GM23338 (cell line): ENCODE measurements around the gene RAB4A. TPM values are rescaled to one million over a fixed set of nuclear protein-coding genes. Genes with fewer than 3 reads are reported as not detected.

Experiments
- ATAC-seq: fragments of 200-7000 bp; cut with Tn5 transposase; 3 replicates; pipeline ENCODE4 v1.9.1; 2020
- DNase-seq: peaks from one replicate; pipeline ENCODE4 v3.0.0-alpha.2; 2015; ENCODE audit warnings: low spot score
- H2AFZ ChIP-seq: fragments of 200-600 bp; sonication (generic); 2 replicates; pipeline ENCODE4 v1.8.0; 2016; ENCODE audit warnings: antibody characterized with exemption, mild to moderate bottlenecking, moderate library complexity
- H3F3A ChIP-seq: fragments of 200-600 bp; sonication (generic); replicated peaks from 2 replicates; pipeline ENCODE4 v1.8.0; 2017; ENCODE audit warnings: antibody characterized with exemption, mixed run types, low read depth
- H3K27ac ChIP-seq: fragments of 200-600 bp; sonication (generic); 2 replicates; pipeline ENCODE4 v1.6.1; 2016; ENCODE audit warnings: low read depth
- H3K27me3 ChIP-seq: fragments of 200-600 bp; sonication (generic); 2 replicates; pipeline ENCODE4 v1.8.0; 2016; ENCODE audit warnings: mild to moderate bottlenecking, mixed run types, moderate library complexity; ENCODE audit not compliant: insufficient read depth
- H3K36me3 ChIP-seq: fragments of 200-600 bp; sonication (generic); 2 replicates; pipeline ENCODE4 v1.8.0; 2016; ENCODE audit warnings: mild to moderate bottlenecking; ENCODE audit not compliant: insufficient read depth
- H3K4me1 ChIP-seq: fragments of 200-600 bp; sonication (generic); 2 replicates; pipeline ENCODE4 v1.8.0; 2016; ENCODE audit warnings: mild to moderate bottlenecking, moderate library complexity; ENCODE audit not compliant: insufficient read depth
- H3K4me2 ChIP-seq: fragments of 200-600 bp; sonication (generic); 2 replicates; pipeline ENCODE4 v1.7.1; 2017; ENCODE audit warnings: mixed run types
- H3K4me3 ChIP-seq: fragments of 200-600 bp; sonication (generic); 2 replicates; pipeline ENCODE4 v1.6.1; 2016; ENCODE audit warnings: mixed run types
- H3K79me2 ChIP-seq: fragments of 200-600 bp; sonication (generic); replicated peaks from 2 replicates; pipeline ENCODE4 v1.8.0; 2017; ENCODE audit warnings: mild to moderate bottlenecking; ENCODE audit not compliant: insufficient read depth
- H3K9me2 ChIP-seq: fragments of 200-600 bp; sonication (generic); 2 replicates; pipeline ENCODE4 v1.8.0; 2017; ENCODE audit not compliant: insufficient read depth
- H4K20me1 ChIP-seq: fragments of 200-600 bp; sonication (generic); replicated peaks from 2 replicates; pipeline ENCODE4 v1.8.0; 2017; ENCODE audit warnings: mild to moderate bottlenecking; ENCODE audit not compliant: insufficient read depth
- H3K27ac Mint-ChIP-seq: 2 replicates; pipeline ENCODE4 v1.8.0; 2020; ENCODE audit warnings: inconsistent platforms, mild to moderate bottlenecking, moderate library complexity, mixed read lengths
- H3K27me3 Mint-ChIP-seq: 3 replicates; pipeline ENCODE4 v1.8.0; 2022; ENCODE audit warnings: low read depth, mild to moderate bottlenecking, moderate library complexity, mixed read lengths, inconsistent platforms; ENCODE audit not compliant: insufficient read depth, poor library complexity
- H3K36me3 Mint-ChIP-seq: 3 replicates; pipeline ENCODE4 v1.8.0; 2021; ENCODE audit warnings: low read depth, mild to moderate bottlenecking, inconsistent platforms, moderate library complexity, mixed read lengths
- H3K4me1 Mint-ChIP-seq: 3 replicates; pipeline ENCODE4 v1.8.0; 2020; ENCODE audit warnings: mild to moderate bottlenecking, inconsistent platforms, mixed read lengths
- H3K4me3 Mint-ChIP-seq: 3 replicates; pipeline ENCODE4 v1.8.0; 2021; ENCODE audit warnings: moderate library complexity, mild to moderate bottlenecking, inconsistent platforms, mixed read lengths
- H3K9me3 Mint-ChIP-seq: 3 replicates; pipeline ENCODE4 v1.8.0; 2020; ENCODE audit warnings: moderate library complexity, mild to moderate bottlenecking, inconsistent platforms, mixed read lengths
- CREB1 ChIP-seq: fragments of 250-450 bp; sonication (Bioruptor Pico); IDR thresholded peaks from 2 replicates; pipeline ENCODE4 v1.5.0; 2020; ENCODE audit warnings: low read depth, mild to moderate bottlenecking, moderate library complexity
- CTCF ChIP-seq, 2 experiments: fragments of 200-600 bp in 1 of 2; sonication (generic) in 1 of 2; conservative IDR thresholded peaks; 2 replicates each; pipeline versions ENCODE4 v1.5.1 to v1.6.1; 2016 to 2017; ENCODE audit warnings: antibody characterized with exemption in 2 of 2, low read depth in 2 of 2, mild to moderate bottlenecking in 2 of 2, moderate library complexity in 1 of 2
- EZH2 ChIP-seq: fragments of 200-600 bp; sonication (generic); IDR thresholded peaks from one replicate; pipeline ENCODE4 v1.8.0; 2017; ENCODE audit warnings: antibody characterized with exemption, mild to moderate bottlenecking, low read depth; ENCODE audit not compliant: unreplicated experiment
- EZH2phosphoT487 ChIP-seq: fragments of 200-600 bp; sonication (generic); IDR thresholded peaks from one replicate; pipeline ENCODE4 v1.8.1; 2018; ENCODE audit warnings: antibody characterized with exemption; ENCODE audit not compliant: unreplicated experiment
- JUNB ChIP-seq: IDR thresholded peaks from one replicate; pipeline ENCODE4 v1.6.1; 2016; ENCODE audit warnings: antibody characterized with exemption; ENCODE audit not compliant: unreplicated experiment
- NANOG ChIP-seq: IDR thresholded peaks from 2 replicates; pipeline ENCODE4 v1.6.1; 2016; ENCODE audit warnings: antibody characterized with exemption, borderline replicate concordance
- POLR2AphosphoS5 ChIP-seq: IDR thresholded peaks from 2 replicates; pipeline ENCODE4 v1.6.1; 2016; ENCODE audit warnings: antibody characterized with exemption, low read depth
- STAT1 ChIP-seq: IDR thresholded peaks from one replicate; pipeline ENCODE4 v1.6.1; 2016; ENCODE audit warnings: antibody characterized with exemption; ENCODE audit not compliant: unreplicated experiment
- ZNF114 ChIP-seq: fragments of 250-450 bp; sonication (Bioruptor Pico); IDR thresholded peaks from 2 replicates; pipeline ENCODE4 v1.5.0; 2020; ENCODE audit warnings: mild to moderate bottlenecking, moderate library complexity
- ZNF331 ChIP-seq: fragments of 250-450 bp; sonication (Bioruptor Pico); IDR thresholded peaks from 2 replicates; pipeline ENCODE4 v1.5.0; 2020; ENCODE audit warnings: low read depth, mild to moderate bottlenecking, moderate library complexity
- polyA plus RNA-seq: library from polyadenylated mRNA; unstranded; fragments of >200 nt; fragmentation: Nextera tagmentation; extraction: Ambion mirVana; gene quantifications from 2 replicates; pipeline ENCODE4 v1.2.1, GENCODE V29; 2016
- total RNA-seq: library from RNA; depleted of rRNA; stranded (reverse); fragments of >200 nt; shearing (Covaris generic); gene quantifications from 2 replicates; pipeline ENCODE4 v1.2.3, GENCODE V29; 2014
- TF ChIP-seq, protein P1 (sequence below): IDR thresholded peaks from one replicate; pipeline ENCODE4 v1.6.1; 2018; ENCODE audit warnings: antibody characterized with exemption; ENCODE audit not compliant: unreplicated experiment
- TF ChIP-seq, protein P2 (sequence below): IDR thresholded peaks from 2 replicates; pipeline ENCODE4 v1.6.1; 2016; ENCODE audit warnings: antibody characterized with exemption

RAB4A gene
- total and polyA plus RNA-seq, 2 experiments from 2014 or later, result 37.5 to 50.8 TPM

DNA sequence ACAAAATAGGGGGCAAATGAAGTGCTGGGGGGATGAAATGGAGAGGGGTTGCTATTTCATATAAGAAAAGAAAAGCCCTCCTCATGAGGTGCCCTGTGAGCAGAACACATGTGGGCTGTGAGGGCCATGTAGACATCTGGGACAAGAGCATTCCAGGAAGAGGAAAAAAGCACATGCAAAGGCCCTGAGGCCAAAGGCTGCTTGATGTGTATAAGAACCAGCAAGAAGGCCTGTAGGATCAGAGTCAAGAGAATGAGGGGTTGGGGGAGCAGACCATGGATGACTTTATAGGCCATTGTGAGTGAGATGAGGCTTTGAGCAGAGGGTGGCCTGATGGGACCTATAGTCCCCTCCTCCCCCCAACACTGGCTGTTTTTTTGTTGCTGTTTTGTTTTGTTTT, 7.7 kb upstream of the RAB4A start:
- H3K4me2 ChIP-seq, result no peak overlapping the region
- no peaks in the 10 kb centered on the region for H3K79me2 ChIP-seq
- no peak overlapping the region for H3K4me3 ChIP-seq
- ATAC-seq (no peak), DNase-seq (no peak)
- no peak overlapping the region for H3K27ac ChIP-seq
- no peak overlapping the region for H3K27ac Mint-ChIP-seq
- H3K4me1 ChIP-seq, result peaks cover 7% of the 10 kb centered on the region
- no peaks in the 10 kb centered on the region for H4K20me1 ChIP-seq
- H3K9me2 ChIP-seq, result no peaks in the 10 kb centered on the region
- no peaks in the 10 kb centered on the region for H3K36me3 ChIP-seq
- H3K36me3 Mint-ChIP-seq, result peaks cover 8% of the 10 kb centered on the region
- H2AFZ ChIP-seq, result no peak overlapping the region
- no peak overlapping the region for H3K4me3 Mint-ChIP-seq
- no peaks in the 10 kb centered on the region for H3K27me3 ChIP-seq
- TF ChIP-seq CREB1 (CRISPR knock-in tag) (no peak), CTCF (conservative IDR thresholded peaks at IDR 0.05; ENCODE audit: low read depth in 2 of 2) (no peak), POLR2AphosphoS5 (no peak), EZH2 (no peak), ZNF114 (no peak), STAT1 (no peak), EZH2phosphoT487 (no peak), ZNF331 (CRISPR knock-in tag) (no peak), NANOG (no peak)
- TF ChIP-seq, protein P1, sequence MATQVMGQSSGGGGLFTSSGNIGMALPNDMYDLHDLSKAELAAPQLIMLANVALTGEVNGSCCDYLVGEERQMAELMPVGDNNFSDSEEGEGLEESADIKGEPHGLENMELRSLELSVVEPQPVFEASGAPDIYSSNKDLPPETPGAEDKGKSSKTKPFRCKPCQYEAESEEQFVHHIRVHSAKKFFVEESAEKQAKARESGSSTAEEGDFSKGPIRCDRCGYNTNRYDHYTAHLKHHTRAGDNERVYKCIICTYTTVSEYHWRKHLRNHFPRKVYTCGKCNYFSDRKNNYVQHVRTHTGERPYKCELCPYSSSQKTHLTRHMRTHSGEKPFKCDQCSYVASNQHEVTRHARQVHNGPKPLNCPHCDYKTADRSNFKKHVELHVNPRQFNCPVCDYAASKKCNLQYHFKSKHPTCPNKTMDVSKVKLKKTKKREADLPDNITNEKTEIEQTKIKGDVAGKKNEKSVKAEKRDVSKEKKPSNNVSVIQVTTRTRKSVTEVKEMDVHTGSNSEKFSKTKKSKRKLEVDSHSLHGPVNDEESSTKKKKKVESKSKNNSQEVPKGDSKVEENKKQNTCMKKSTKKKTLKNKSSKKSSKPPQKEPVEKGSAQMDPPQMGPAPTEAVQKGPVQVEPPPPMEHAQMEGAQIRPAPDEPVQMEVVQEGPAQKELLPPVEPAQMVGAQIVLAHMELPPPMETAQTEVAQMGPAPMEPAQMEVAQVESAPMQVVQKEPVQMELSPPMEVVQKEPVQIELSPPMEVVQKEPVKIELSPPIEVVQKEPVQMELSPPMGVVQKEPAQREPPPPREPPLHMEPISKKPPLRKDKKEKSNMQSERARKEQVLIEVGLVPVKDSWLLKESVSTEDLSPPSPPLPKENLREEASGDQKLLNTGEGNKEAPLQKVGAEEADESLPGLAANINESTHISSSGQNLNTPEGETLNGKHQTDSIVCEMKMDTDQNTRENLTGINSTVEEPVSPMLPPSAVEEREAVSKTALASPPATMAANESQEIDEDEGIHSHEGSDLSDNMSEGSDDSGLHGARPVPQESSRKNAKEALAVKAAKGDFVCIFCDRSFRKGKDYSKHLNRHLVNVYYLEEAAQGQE, result no peak
- peaks cover 9% of the 10 kb centered on the region for H3K4me1 Mint-ChIP-seq
- no peaks in the 10 kb centered on the region for H3K27me3 Mint-ChIP-seq
- H3F3A ChIP-seq, result no peaks in the 10 kb centered on the region
- H3K9me3 Mint-ChIP-seq, result peaks cover 6% of the 10 kb centered on the region; the same call in 2 of the 3 replicates

DNA sequence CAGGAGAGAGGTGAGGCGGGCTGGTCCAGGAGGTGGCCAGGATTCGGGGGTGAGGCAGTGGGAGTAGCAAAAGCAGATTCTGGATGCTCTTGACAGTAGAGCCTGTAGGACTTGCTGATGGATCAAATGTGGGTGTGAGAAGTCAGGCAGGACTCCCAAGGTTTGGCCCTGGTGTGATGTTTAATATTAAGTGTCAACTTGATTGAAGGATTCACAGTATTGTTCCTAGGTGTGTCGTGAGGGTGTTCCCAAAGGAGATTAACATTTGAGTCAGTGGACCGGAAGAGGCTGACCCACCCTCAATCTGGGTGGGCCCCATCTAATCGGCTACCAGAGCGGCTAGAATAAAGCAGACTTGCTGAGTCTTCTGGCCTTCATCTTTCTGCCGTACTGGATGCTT, 6.8 kb upstream of the RAB4A start:
- Histone ChIP-seq H3K4me3 (no peak overlapping the region), H4K20me1 (no peaks in the 10 kb centered on the region), H3K36me3 (no peaks in the 10 kb centered on the region), H3K4me2 (no peak overlapping the region), H2AFZ (no peak overlapping the region), H3K27me3 (no peaks in the 10 kb centered on the region), H3K27ac (no peak overlapping the region), H3K79me2 (no peaks in the 10 kb centered on the region), H3F3A (no peaks in the 10 kb centered on the region), H3K4me1 (no peaks in the 10 kb centered on the region; the same call in 1 of the 2 replicates), H3K9me2 (no peaks in the 10 kb centered on the region)
- ATAC-seq, result no peak
- DNase-seq, result no peak
- Mint-ChIP-seq H3K4me3 (no peak overlapping the region; the same call in 2 of the 3 replicates), H3K9me3 (peaks cover 6% of the 10 kb centered on the region; the same call in 2 of the 3 replicates), H3K4me1 (0 out of 3 replicates have a peak, but pooled peaks cover under 1% of the 10 kb centered on the region), H3K27me3 (no peaks in the 10 kb centered on the region), H3K27ac (no peak overlapping the region), H3K36me3 (peaks cover 8% of the 10 kb centered on the region)
- TF ChIP-seq, protein P2, sequence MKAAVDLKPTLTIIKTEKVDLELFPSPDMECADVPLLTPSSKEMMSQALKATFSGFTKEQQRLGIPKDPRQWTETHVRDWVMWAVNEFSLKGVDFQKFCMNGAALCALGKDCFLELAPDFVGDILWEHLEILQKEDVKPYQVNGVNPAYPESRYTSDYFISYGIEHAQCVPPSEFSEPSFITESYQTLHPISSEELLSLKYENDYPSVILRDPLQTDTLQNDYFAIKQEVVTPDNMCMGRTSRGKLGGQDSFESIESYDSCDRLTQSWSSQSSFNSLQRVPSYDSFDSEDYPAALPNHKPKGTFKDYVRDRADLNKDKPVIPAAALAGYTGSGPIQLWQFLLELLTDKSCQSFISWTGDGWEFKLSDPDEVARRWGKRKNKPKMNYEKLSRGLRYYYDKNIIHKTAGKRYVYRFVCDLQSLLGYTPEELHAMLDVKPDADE, result no peak
- TF ChIP-seq JUNB, result no peak
